Lower leg skin (tissue), 4 donors: Measurements from ENCODE around the gene TMPO. TPM values are rescaled to one million over a fixed set of nuclear protein-coding genes. Genes with fewer than 3 reads are reported as not detected.
"Not testable (repeated sequence)": the region's sequence is repeated elsewhere in the genome, so short reads cannot be mapped to it uniquely, and the experiment has no call there.

Experiments
- DNase-seq, 2 donors: peaks; one replicate each; pipeline ENCODE4 v3.0.0-alpha.2; 2019; ENCODE audit warnings: low spot score in 2 of 2
- H3K4me3 ChIP-seq: fragments of 200-600 bp; sonication (generic); 2 replicates; pipeline ENCODE4 v1.5.1; 2017; ENCODE audit warnings: mild to moderate bottlenecking, low read depth; ENCODE audit not compliant: poor library complexity, severe bottlenecking
- CTCF ChIP-seq, 3 donors: fragments of 450-650 bp; IDR thresholded peaks; one replicate each; pipeline ENCODE4 v1.5.1; 2016; ENCODE audit warnings: antibody characterized with exemption in 3 of 3, mild to moderate bottlenecking in 3 of 3, moderate library complexity in 2 of 3
- POLR2A ChIP-seq, 2 donors: fragments of 450-650 bp; IDR thresholded peaks; one replicate each; pipeline ENCODE4 v1.6.1; 2016 to 2017; ENCODE audit warnings: antibody characterized with exemption in 2 of 2, mild to moderate bottlenecking in 1 of 2, moderate library complexity in 1 of 2
- WGBS, 2 donors: methylation state at CpG; one replicate each; pipeline ENCODE4 v1.1.5; 2018; 5-methylcytosine and 5-hydroxymethylcytosine counted together
- intact Hi-C: fragments of 100-400 bp; cut with DNase I; formaldehyde crosslinking; loops from one replicate; pipeline ENCODE4 v1.15.0; 2023; ENCODE audit warnings: low total_unique reads
- total RNA-seq, 4 donors: library from RNA; depleted of rRNA; stranded (reverse); fragments of >200 nt; gene quantifications; one replicate each; pipeline ENCODE4 v1.1.0, GENCODE V29; 2016

The TMPO gene
- total RNA-seq, 4 donors from 2014 or later = 43.1 to 62.9 (median 54.8) TPM

- no peak overlapping the region for H3K4me3 ChIP-seq
- intact Hi-C loops = no loop called here
- TF ChIP-seq POLR2A (IDR thresholded peaks at IDR 0.05) = no peak
- no peak for TF ChIP-seq CTCF (IDR thresholded peaks at IDR 0.05)
- WGBS, 2 donors = 72 to 77% methylated on average over 2 of the region's 2 CpGs
- DNase-seq = no peak
These were observed 56.6 kb downstream of the TMPO start for GRCh38 chr12:98572010-98572409.

GRCh38 chr12:98574110-98574509, 58.7 kb downstream of the TMPO start:
- 65% methylated on average over 1 of the region's 1 CpG for WGBS, 2 donors
- no peak for DNase-seq
- no peak overlapping the region for H3K4me3 ChIP-seq
- intact Hi-C loops = no loop called here
- no peak for TF ChIP-seq POLR2A (IDR thresholded peaks at IDR 0.05)
- TF ChIP-seq CTCF (IDR thresholded peaks at IDR 0.05) = no peak

GRCh38 chr12:98575013-98575412, 59.6 kb downstream of the TMPO start:
- H3K4me3 ChIP-seq = no peak overlapping the region
- TF ChIP-seq POLR2A (IDR thresholded peaks at IDR 0.05) (no peak), CTCF (IDR thresholded peaks at IDR 0.05) (no peak)
- peak in 1 of 2 donors; percentile 45 for DNase-seq
- intact Hi-C loops = no loop called here
- 92 to 94% methylated on average over 4 of the region's 4 CpGs for WGBS, 2 donors

GRCh38 chr12:98576795-98577194, 61.4 kb downstream of the TMPO start:
- intact Hi-C loops, H3K4me3 ChIP-seq, DNase-seq: not testable (repeated sequence)
- whole genome bisulfite sequencing, 2 donors = 83% methylated on average over 2 of the region's 2 CpGs

GRCh38 chr12:98578392-98578791, 63.0 kb downstream of the TMPO start:
- no peak for TF ChIP-seq POLR2A (IDR thresholded peaks at IDR 0.05)
- TF ChIP-seq CTCF (IDR thresholded peaks at IDR 0.05) = no peak
- intact Hi-C loops = no loop called here
- no peak for DNase-seq
- WGBS, 2 donors = 73 to 76% methylated on average over 1 of the region's 1 CpG
- no peak overlapping the region for H3K4me3 ChIP-seq

GRCh38 chr12:98578821-98579220, 63.4 kb downstream of the TMPO start:
- intact Hi-C loops = no loop called here
- 62 to 63% methylated on average over 2 of the region's 2 CpGs for WGBS, 2 donors
- no peak for DNase-seq
- no peak for TF ChIP-seq CTCF (IDR thresholded peaks at IDR 0.05)
- no peak for TF ChIP-seq POLR2A (IDR thresholded peaks at IDR 0.05)
- H3K4me3 ChIP-seq = no peak overlapping the region
